OCI-LY7 (cell line): ENCODE data around the gene ATG2A.

Source experiments
- EZH2phosphoT487 ChIP-seq: fragments of 200-600 bp; sonication (generic); IDR thresholded peaks from 2 replicates; pipeline ENCODE4 v1.6.1; 2018; ENCODE audit warnings: low read depth, borderline replicate concordance, mild to moderate bottlenecking, mixed run types, antibody characterized with exemption, low read length, moderate library complexity, mixed read lengths
- TF ChIP-seq, protein P1 (sequence below): fragments of 200-600 bp; sonication (generic); conservative IDR thresholded peaks from 2 replicates; pipeline ENCODE4 v1.5.1; 2014; ENCODE audit warnings: mild to moderate bottlenecking, antibody characterized with exemption, low read length, moderate library complexity, mixed read lengths

DNA sequence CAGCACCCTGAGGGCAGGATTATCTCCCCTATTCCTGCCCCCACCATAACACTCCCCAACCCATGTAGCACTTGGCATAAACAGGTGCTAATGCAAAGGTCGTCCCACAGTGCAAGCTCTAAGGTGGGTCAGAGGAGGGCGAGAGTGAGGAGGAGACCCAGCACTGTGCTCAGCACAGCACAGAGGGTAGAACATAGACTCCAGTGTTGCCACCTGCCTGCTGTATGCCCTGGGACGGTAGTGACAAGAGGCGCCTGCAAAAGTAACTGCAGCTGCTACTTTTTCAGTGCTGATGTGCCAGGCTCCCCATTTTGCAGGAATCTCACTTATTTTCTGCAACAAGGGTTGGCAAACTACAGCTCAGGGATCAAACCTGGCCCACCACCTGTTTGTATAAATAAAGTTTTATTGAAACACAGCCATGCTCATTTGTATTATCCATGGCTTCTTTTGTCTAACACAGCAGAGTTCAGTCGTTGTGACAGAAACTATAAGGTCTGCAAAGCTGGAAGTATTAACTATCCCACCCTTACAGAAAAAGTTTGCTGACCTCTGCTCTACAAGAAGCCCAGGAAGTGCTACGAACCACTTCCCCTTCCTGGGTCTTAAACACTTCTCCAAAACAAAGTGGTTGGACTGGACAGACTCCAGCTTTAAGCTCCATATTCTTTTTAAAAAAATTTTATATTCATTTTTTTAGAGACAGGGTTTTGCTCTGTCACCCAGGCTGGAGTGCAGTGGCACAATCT is 55.6 kb downstream of the ATG2A start:
- TF ChIP-seq, protein P1, sequence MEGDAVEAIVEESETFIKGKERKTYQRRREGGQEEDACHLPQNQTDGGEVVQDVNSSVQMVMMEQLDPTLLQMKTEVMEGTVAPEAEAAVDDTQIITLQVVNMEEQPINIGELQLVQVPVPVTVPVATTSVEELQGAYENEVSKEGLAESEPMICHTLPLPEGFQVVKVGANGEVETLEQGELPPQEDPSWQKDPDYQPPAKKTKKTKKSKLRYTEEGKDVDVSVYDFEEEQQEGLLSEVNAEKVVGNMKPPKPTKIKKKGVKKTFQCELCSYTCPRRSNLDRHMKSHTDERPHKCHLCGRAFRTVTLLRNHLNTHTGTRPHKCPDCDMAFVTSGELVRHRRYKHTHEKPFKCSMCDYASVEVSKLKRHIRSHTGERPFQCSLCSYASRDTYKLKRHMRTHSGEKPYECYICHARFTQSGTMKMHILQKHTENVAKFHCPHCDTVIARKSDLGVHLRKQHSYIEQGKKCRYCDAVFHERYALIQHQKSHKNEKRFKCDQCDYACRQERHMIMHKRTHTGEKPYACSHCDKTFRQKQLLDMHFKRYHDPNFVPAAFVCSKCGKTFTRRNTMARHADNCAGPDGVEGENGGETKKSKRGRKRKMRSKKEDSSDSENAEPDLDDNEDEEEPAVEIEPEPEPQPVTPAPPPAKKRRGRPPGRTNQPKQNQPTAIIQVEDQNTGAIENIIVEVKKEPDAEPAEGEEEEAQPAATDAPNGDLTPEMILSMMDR = peak; percentile 59
- TF ChIP-seq EZH2phosphoT487 = no peak
